Mesenchymal stem cell (in vitro differentiated cells and primary cell): ENCODE measurements around the gene SACM1L.

Experiments used
- DNase-seq: peaks from one replicate; pipeline ENCODE4 v3.0.0-alpha.2; 2013
- H2AFZ ChIP-seq: one replicate; pipeline ENCODE4 v1.6.1; 2013; ENCODE audit warnings: low read depth, mild to moderate bottlenecking, control low read depth, inconsistent platforms, low read length, moderate library complexity
- H2AK5ac ChIP-seq: 2 replicates; pipeline ENCODE4 v1.6.1; 2013; ENCODE audit warnings: low read length, moderate library complexity, mild to moderate bottlenecking, inconsistent platforms; ENCODE audit not compliant: severe bottlenecking
- H2BK120ac ChIP-seq: one replicate; pipeline ENCODE4 v1.6.1; 2013; ENCODE audit warnings: low read depth, mild to moderate bottlenecking, inconsistent platforms, low read length, moderate library complexity
- H2BK12ac ChIP-seq, 2 experiments: one replicate each; pipeline ENCODE4 v1.6.1; 2013; ENCODE audit warnings: inconsistent platforms in 2 of 2, low read length in 2 of 2, mild to moderate bottlenecking in 2 of 2, moderate library complexity in 2 of 2, control low read depth in 1 of 2
- H2BK15ac ChIP-seq: one replicate; pipeline ENCODE4 v1.6.1; 2013; ENCODE audit warnings: mild to moderate bottlenecking, low read depth, inconsistent platforms; ENCODE audit not compliant: poor library complexity, severe bottlenecking
- H2BK5ac ChIP-seq: 2 replicates; pipeline ENCODE4 v1.6.1; 2013; ENCODE audit warnings: low read depth, mild to moderate bottlenecking, low read length, control low read depth, inconsistent platforms; ENCODE audit not compliant: poor library complexity, severe bottlenecking
- H3K14ac ChIP-seq, 2 experiments: one replicate each; pipeline ENCODE4 v1.6.1; 2013; ENCODE audit warnings: inconsistent platforms in 2 of 2, low read length in 2 of 2, control low read depth in 1 of 2, mild to moderate bottlenecking in 1 of 2, moderate library complexity in 1 of 2
- H3K18ac ChIP-seq, 2 experiments: one replicate each; pipeline ENCODE4 v1.6.1; 2013; ENCODE audit warnings: inconsistent platforms in 2 of 2, low read length in 2 of 2, control low read depth in 1 of 2, low read depth in 1 of 2, mild to moderate bottlenecking in 1 of 2
- H3K23ac ChIP-seq, 2 experiments: one replicate each; pipeline ENCODE4 v1.6.1; 2013; ENCODE audit warnings: inconsistent platforms in 2 of 2, low read length in 2 of 2, mild to moderate bottlenecking in 2 of 2, moderate library complexity in 2 of 2, control low read depth in 1 of 2
- H3K27ac ChIP-seq: 2 replicates; pipeline ENCODE4 v1.5.1; 2013; ENCODE audit warnings: mild to moderate bottlenecking, moderate library complexity, low read length, control low read depth, inconsistent platforms; ENCODE audit not compliant: poor library complexity, severe bottlenecking
- H3K27me3 ChIP-seq, 2 experiments: 2 replicates each; pipeline versions ENCODE4 v1.6.1 to v1.7.0; 2013; ENCODE audit warnings: low read length in 2 of 2, mild to moderate bottlenecking in 2 of 2, moderate library complexity in 2 of 2, control low read depth in 1 of 2, inconsistent platforms in 1 of 2; ENCODE audit not compliant: control insufficient read depth in 1 of 2, insufficient read depth in 1 of 2
- H3K36me3 ChIP-seq, 2 experiments: 2 replicates each; pipeline versions ENCODE4 v1.6.1 to v1.7.0; 2013; ENCODE audit warnings: low read length in 2 of 2, control low read depth in 1 of 2, inconsistent platforms in 1 of 2, low read depth in 1 of 2, mild to moderate bottlenecking in 1 of 2; ENCODE audit not compliant: insufficient read depth in 2 of 2, control insufficient read depth in 1 of 2
- H3K4ac ChIP-seq, 2 experiments: one replicate each; pipeline ENCODE4 v1.6.1; 2013; ENCODE audit warnings: inconsistent platforms in 2 of 2, low read length in 2 of 2, mild to moderate bottlenecking in 2 of 2, moderate library complexity in 2 of 2, control low read depth in 1 of 2, low read depth in 1 of 2
- H3K4me1 ChIP-seq: 2 replicates; pipeline ENCODE4 v1.6.1; 2013; ENCODE audit warnings: low read depth, low read length, control low read depth; ENCODE audit not compliant: control insufficient read depth, insufficient read depth
- H3K4me2 ChIP-seq: 2 replicates; pipeline ENCODE4 v1.6.1; 2013; ENCODE audit warnings: low read length, mild to moderate bottlenecking, inconsistent platforms; ENCODE audit not compliant: poor library complexity, severe bottlenecking
- H3K4me3 ChIP-seq, 2 experiments: 2 replicates each; pipeline versions ENCODE4 v1.5.1 to v1.7.0; 2013; ENCODE audit warnings: low read length in 2 of 2, mild to moderate bottlenecking in 2 of 2, control low read depth in 1 of 2, low read depth in 1 of 2; ENCODE audit not compliant: insufficient read depth in 1 of 2
- H3K79me1 ChIP-seq: replicated peaks from 2 replicates; pipeline ENCODE4 v1.6.1; 2013; ENCODE audit warnings: mild to moderate bottlenecking, control low read depth, low read length, inconsistent platforms; ENCODE audit not compliant: poor library complexity, severe bottlenecking
- H3K9ac ChIP-seq: 2 replicates; pipeline ENCODE4 v1.7.0; 2013; ENCODE audit warnings: mild to moderate bottlenecking, low read length, moderate library complexity
- H3K9me3 ChIP-seq: 2 replicates; pipeline ENCODE4 v1.7.0; 2013; ENCODE audit warnings: mild to moderate bottlenecking, low read length; ENCODE audit not compliant: control insufficient read depth
- H4K8ac ChIP-seq: one replicate; pipeline ENCODE4 v1.6.1; 2013; ENCODE audit warnings: inconsistent platforms, mild to moderate bottlenecking, low read length, moderate library complexity
- H4K91ac ChIP-seq: one replicate; pipeline ENCODE4 v1.6.1; 2013; ENCODE audit warnings: mild to moderate bottlenecking, low read length, inconsistent platforms
- WGBS: methylation state at CpG from one replicate; pipeline ENCODE4 v1.1.7; 2013; ENCODE audit warnings: mixed read lengths; 5-methylcytosine and 5-hydroxymethylcytosine counted together

Gene SACM1L

DNA sequence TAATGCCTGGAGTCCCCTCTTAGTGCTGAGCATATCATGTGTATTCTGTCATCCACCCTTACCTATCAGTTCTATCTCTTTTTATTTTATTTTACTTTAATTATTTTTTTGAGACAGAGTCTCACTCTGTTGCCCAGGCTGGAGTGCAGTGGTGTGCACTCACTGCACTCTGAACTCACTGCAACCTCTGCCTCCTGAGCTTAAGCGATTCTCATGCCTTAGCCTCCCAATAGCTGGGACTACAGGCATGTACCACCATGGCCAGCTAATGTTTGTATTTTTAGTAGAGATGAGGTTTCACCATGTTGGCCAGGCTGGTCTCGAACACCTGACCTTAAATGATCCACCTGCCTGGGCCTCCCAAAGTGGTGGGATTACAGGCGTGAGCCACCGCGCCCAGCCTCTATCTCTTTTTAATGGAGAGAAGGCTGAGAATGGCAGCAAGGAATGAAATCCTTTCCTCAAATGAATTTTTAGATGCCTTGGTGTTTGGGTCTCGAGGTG lies 11.4 kb downstream of the SACM1L start:
- H3K18ac ChIP-seq: no peak overlapping the region
- H3K4me1 ChIP-seq: no peaks in the 10 kb centered on the region
- no peak overlapping the region for H2BK15ac ChIP-seq
- no peak overlapping the region for H2BK12ac ChIP-seq
- WGBS: 100% methylated on average over 5 of the region's 6 CpGs
- H3K14ac ChIP-seq: no peak overlapping the region
- H3K9ac ChIP-seq: no peak overlapping the region
- no peaks in the 10 kb centered on the region for H3K9me3 ChIP-seq
- H3K4me3 ChIP-seq: no peak overlapping the region
- no peak overlapping the region for H4K91ac ChIP-seq
- no peak for DNase-seq
- no peak overlapping the region for H2AFZ ChIP-seq
- H3K27me3 ChIP-seq: no peaks in the 10 kb centered on the region
- H2AK5ac ChIP-seq: no peak overlapping the region
- H4K8ac ChIP-seq: peak overlapping the region; percentile 69
- no peak overlapping the region for H2BK5ac ChIP-seq
- H3K79me1 ChIP-seq: peaks cover 4% of the 10 kb centered on the region
- no peak overlapping the region for H3K4me2 ChIP-seq
- no peak overlapping the region for H3K27ac ChIP-seq
- H2BK120ac ChIP-seq: no peak overlapping the region
- H3K36me3 ChIP-seq: peaks cover 0 to 28% of the 10 kb centered on the region in 2 experiments
- H3K4ac ChIP-seq: no peak overlapping the region
- H3K23ac ChIP-seq: peak overlapping the region in 1 of 2 experiments; percentile 79

DNA sequence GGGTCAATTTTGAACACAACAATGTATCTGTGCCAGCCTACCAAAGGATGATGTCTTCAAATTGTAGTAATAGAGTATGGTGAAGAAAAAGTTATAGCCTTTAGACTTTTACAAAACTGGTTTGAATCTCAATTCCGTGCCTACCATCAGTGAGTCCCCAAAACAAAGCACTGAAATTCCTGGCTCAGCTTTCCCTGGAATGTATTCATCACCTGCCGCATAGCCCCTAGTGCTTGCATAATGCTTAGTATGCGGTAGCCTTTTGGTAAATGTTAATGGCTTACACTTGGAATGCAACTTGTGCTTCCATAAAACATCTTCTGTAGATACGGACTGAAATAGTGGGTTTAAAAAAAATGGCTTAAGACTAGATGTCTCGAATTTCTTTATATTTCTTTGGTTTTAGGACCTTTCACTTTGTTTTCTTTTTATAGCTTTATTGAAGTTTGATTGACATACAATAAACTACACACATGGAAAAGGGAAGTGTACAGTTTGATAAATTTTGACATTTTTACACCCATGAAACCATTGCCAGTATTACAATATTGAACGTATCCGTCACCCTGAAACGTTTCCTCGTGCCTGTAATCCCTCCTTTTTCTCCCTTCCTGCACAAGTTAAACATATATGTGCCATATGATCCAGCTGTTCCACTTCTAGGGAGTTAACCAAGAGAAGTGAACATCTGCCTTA lies 12.1 kb downstream of the SACM1L start:
- no peak overlapping the region for H3K4me2 ChIP-seq
- no peak for DNase-seq
- no peak overlapping the region for H2AK5ac ChIP-seq
- H4K91ac ChIP-seq: no peak overlapping the region
- no peak overlapping the region for H3K18ac ChIP-seq
- no peak overlapping the region for H4K8ac ChIP-seq
- H3K9me3 ChIP-seq: no peaks in the 10 kb centered on the region
- H3K9ac ChIP-seq: no peak overlapping the region
- H2BK5ac ChIP-seq: no peak overlapping the region
- no peaks in the 10 kb centered on the region for H3K27me3 ChIP-seq
- WGBS: 85% methylated on average over 8 of the region's 9 CpGs
- no peak overlapping the region for H3K4me3 ChIP-seq
- no peak overlapping the region for H3K27ac ChIP-seq
- no peak overlapping the region for H2AFZ ChIP-seq
- no peak overlapping the region for H3K23ac ChIP-seq
- H2BK120ac ChIP-seq: no peak overlapping the region
- peaks cover 7% of the 10 kb centered on the region for H3K79me1 ChIP-seq
- no peak overlapping the region for H2BK12ac ChIP-seq
- no peak overlapping the region for H3K4ac ChIP-seq
- H3K14ac ChIP-seq: no peak overlapping the region
- peaks cover 0 to 31% of the 10 kb centered on the region in 2 experiments for H3K36me3 ChIP-seq
- no peaks in the 10 kb centered on the region for H3K4me1 ChIP-seq
- H2BK15ac ChIP-seq: no peak overlapping the region

DNA sequence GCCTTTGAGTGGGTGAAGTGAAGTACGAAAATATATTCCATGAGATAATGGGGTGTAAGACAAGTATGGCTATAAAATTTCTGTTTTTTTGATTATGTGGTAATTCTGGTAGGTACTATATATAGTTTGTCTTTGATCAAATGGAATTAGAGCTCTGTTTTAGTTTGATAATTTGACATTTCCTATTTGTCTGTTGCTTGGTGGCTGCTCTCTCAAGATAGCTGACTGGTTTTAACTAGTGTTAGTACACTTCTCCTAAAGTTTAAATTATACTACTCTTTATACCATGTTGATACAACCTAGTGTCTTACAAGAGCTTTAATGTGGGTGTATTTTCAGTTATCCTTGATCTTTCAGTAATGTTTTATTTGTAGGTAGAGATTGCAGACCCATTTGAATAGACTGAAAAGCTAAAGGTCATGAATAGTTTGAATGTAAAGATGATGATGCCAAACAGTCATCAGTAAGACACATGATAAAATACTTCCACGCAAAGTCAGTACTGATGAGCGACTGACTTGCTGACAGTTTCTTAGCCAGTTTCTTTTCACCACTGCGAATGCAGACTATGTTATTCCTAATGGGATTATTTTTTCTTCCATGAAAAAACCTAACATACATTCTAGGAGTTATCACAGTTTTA lies 15.2 kb downstream of the SACM1L start:
- no peak overlapping the region for H3K9ac ChIP-seq
- no peak overlapping the region for H3K27ac ChIP-seq
- WGBS: over 99% methylated on average over 4 of the region's 4 CpGs
- H3K79me1 ChIP-seq: peaks cover 8% of the 10 kb centered on the region
- no peak overlapping the region for H2BK15ac ChIP-seq
- H3K4ac ChIP-seq: no peak overlapping the region
- peaks cover 0 to 56% of the 10 kb centered on the region in 2 experiments for H3K36me3 ChIP-seq
- H3K18ac ChIP-seq: no peak overlapping the region
- H3K23ac ChIP-seq: no peak overlapping the region
- H3K4me1 ChIP-seq: no peaks in the 10 kb centered on the region
- no peak for DNase-seq
- no peak overlapping the region for H3K14ac ChIP-seq
- no peaks in the 10 kb centered on the region for H3K9me3 ChIP-seq
- H4K91ac ChIP-seq: no peak overlapping the region
- no peak overlapping the region for H2AK5ac ChIP-seq
- no peak overlapping the region for H3K4me3 ChIP-seq
- H3K27me3 ChIP-seq: no peaks in the 10 kb centered on the region
- no peak overlapping the region for H2BK120ac ChIP-seq
- no peak overlapping the region for H4K8ac ChIP-seq
- no peak overlapping the region for H2BK5ac ChIP-seq
- no peak overlapping the region for H3K4me2 ChIP-seq
- H2BK12ac ChIP-seq: no peak overlapping the region
- H2AFZ ChIP-seq: no peak overlapping the region
